Measurements from ENCODE around the gene MARS1. TPM values are rescaled to one million over a fixed set of nuclear protein-coding genes. Genes with fewer than 3 reads are reported as not detected.
A peak's percentile ranks its signal among the peaks of the same experiment; 100 is the strongest.

Gene MARS1
- total and polyA plus RNA-seq, 2 donors = 55.1 to 59.9 TPM

GRCh38 chr12:57535764-57536596 is 48.1 kb downstream of the MARS1 start:
- H3K4me1 ChIP-seq (ENCODE audit: insufficient read depth) = no peaks in the 10 kb centered on the region
- H3K4me3 ChIP-seq (ENCODE audit: low read depth, low read length) = no peak overlapping the region
- no peak overlapping the region for H3K27ac ChIP-seq (ENCODE audit: low read depth)
- WGBS = 75% methylated on average over 6 of the region's 6 CpGs
- peaks cover 3% of the 10 kb centered on the region for H3K36me3 ChIP-seq (ENCODE audit: insufficient read depth)
- no peak for DNase-seq (ENCODE audit: extremely low spot score)

GRCh38 chr12:57536597-57536942 is 48.7 kb downstream of the MARS1 start:
- DNase-seq (ENCODE audit: extremely low spot score) = no peak
- WGBS = 92% methylated on average over 1 of the region's 1 CpG
- Histone ChIP-seq H3K4me3 (ENCODE audit: low read depth, low read length) (no peak overlapping the region), H3K36me3 (ENCODE audit: insufficient read depth) (peaks cover 3% of the 10 kb centered on the region), H3K4me1 (ENCODE audit: insufficient read depth) (no peaks in the 10 kb centered on the region), H3K27ac (ENCODE audit: low read depth) (no peak overlapping the region)

- Histone ChIP-seq H3K36me3 (ENCODE audit: insufficient read depth) (peaks cover 1% of the 10 kb centered on the region), H3K4me1 (ENCODE audit: insufficient read depth) (no peaks in the 10 kb centered on the region), H3K27ac (ENCODE audit: low read depth) (no peak overlapping the region), H3K4me3 (ENCODE audit: low read depth, low read length) (no peak overlapping the region)
- 85% methylated on average over 5 of the region's 5 CpGs for WGBS
- DNase-seq (ENCODE audit: extremely low spot score) = no peak
Observed at GRCh38 chr12:57539134-57539768, 51.4 kb downstream of the MARS1 start.

- Histone ChIP-seq H3K27ac (ENCODE audit: low read depth) (no peak overlapping the region), H3K36me3 (ENCODE audit: insufficient read depth) (no peaks in the 10 kb centered on the region), H3K4me1 (ENCODE audit: insufficient read depth) (no peaks in the 10 kb centered on the region), H3K4me3 (ENCODE audit: low read depth, low read length) (no peak overlapping the region)
- 61% methylated on average over 2 of the region's 2 CpGs for WGBS
- DNase-seq (ENCODE audit: extremely low spot score) = no peak
Observed at GRCh38 chr12:57541001-57541400, 53.1 kb downstream of the MARS1 start.

- WGBS = 85% methylated on average over 2 of the region's 2 CpGs
- H3K4me1 ChIP-seq (ENCODE audit: insufficient read depth) = no peaks in the 10 kb centered on the region
- no peak overlapping the region for H3K27ac ChIP-seq (ENCODE audit: low read depth)
- DNase-seq (ENCODE audit: extremely low spot score) = no peak
- H3K36me3 ChIP-seq (ENCODE audit: insufficient read depth) = no peaks in the 10 kb centered on the region
- H3K4me3 ChIP-seq (ENCODE audit: low read depth, low read length) = no peak overlapping the region
Observed at GRCh38 chr12:57541717-57542116, 53.8 kb downstream of the MARS1 start.

GRCh38 chr12:57543581-57543980 is 55.7 kb downstream of the MARS1 start:
- Histone ChIP-seq H3K4me3 (ENCODE audit: low read depth, low read length) (no peak overlapping the region), H3K4me1 (ENCODE audit: insufficient read depth) (no peaks in the 10 kb centered on the region), H3K27ac (ENCODE audit: low read depth) (no peak overlapping the region), H3K36me3 (ENCODE audit: insufficient read depth) (no peaks in the 10 kb centered on the region)
- 90% methylated on average over 2 of the region's 2 CpGs for WGBS
- DNase-seq (ENCODE audit: extremely low spot score) = no peak

- no peak for DNase-seq (ENCODE audit: extremely low spot score)
- 63% methylated on average over 15 of the region's 15 CpGs for WGBS
- no peaks in the 10 kb centered on the region for H3K36me3 ChIP-seq (ENCODE audit: insufficient read depth)
- H3K4me3 ChIP-seq (ENCODE audit: low read depth, low read length) = peak overlapping the region; percentile 85
- no peak overlapping the region for H3K27ac ChIP-seq (ENCODE audit: low read depth)
- no peaks in the 10 kb centered on the region for H3K4me1 ChIP-seq (ENCODE audit: insufficient read depth)
Observed at GRCh38 chr12:57545809-57546437, 58.1 kb downstream of the MARS1 start.

- peak within 1 kb of the TSS; percentile 85 for H3K4me3 ChIP-seq (ENCODE audit: low read depth, low read length)
- H3K36me3 ChIP-seq (ENCODE audit: insufficient read depth) = no peaks in the 10 kb centered on the region
- H3K4me1 ChIP-seq (ENCODE audit: insufficient read depth) = no peaks in the 10 kb centered on the region
- peak within 1 kb of the TSS; percentile 85 for H3K27ac ChIP-seq (ENCODE audit: low read depth)
- peak; percentile 96 for DNase-seq (ENCODE audit: extremely low spot score)
- WGBS = under 1% methylated on average over 56 of the region's 56 CpGs
Observed at GRCh38 chr12:57546438-57547287, 58.8 kb downstream of the MARS1 start, which contains the start of gene DCTN2. Gene DCTN2, minus strand, starts transcription at chr12:57547192. Its CDS starts 129 bp downstream, at chr12:57547063.

GRCh38 chr12:57547288-57548012 is 59.6 kb downstream of the MARS1 start:
- WGBS = 22% methylated on average over 9 of the region's 9 CpGs
- Histone ChIP-seq H3K4me3 (ENCODE audit: low read depth, low read length) (peak overlapping the region; percentile 85), H3K36me3 (ENCODE audit: insufficient read depth) (no peaks in the 10 kb centered on the region), H3K4me1 (ENCODE audit: insufficient read depth) (no peaks in the 10 kb centered on the region), H3K27ac (ENCODE audit: low read depth) (no peak overlapping the region)
- DNase-seq (ENCODE audit: extremely low spot score) = no peak

GRCh38 chr12:57548013-57548315 is 60.1 kb downstream of the MARS1 start:
- no peaks in the 10 kb centered on the region for H3K4me1 ChIP-seq (ENCODE audit: insufficient read depth)

GRCh38 chr12:57548488-57548887 is 60.6 kb downstream of the MARS1 start:
- H3K27ac ChIP-seq (ENCODE audit: low read depth) = no peak overlapping the region
- DNase-seq (ENCODE audit: extremely low spot score) = no peak
- no peak overlapping the region for H3K4me3 ChIP-seq (ENCODE audit: low read depth, low read length)
- no peaks in the 10 kb centered on the region for H3K4me1 ChIP-seq (ENCODE audit: insufficient read depth)
- H3K36me3 ChIP-seq (ENCODE audit: insufficient read depth) = no peaks in the 10 kb centered on the region
- WGBS = 43% methylated on average over 2 of the region's 2 CpGs

More at GRCh38 chr12:57548013-57548315, 60.1 kb downstream of the MARS1 start:
- WGBS = 93% methylated on average over 2 of the region's 2 CpGs
- H3K27ac ChIP-seq (ENCODE audit: low read depth) = no peak overlapping the region
- no peaks in the 10 kb centered on the region for H3K36me3 ChIP-seq (ENCODE audit: insufficient read depth)
- no peak overlapping the region for H3K4me3 ChIP-seq (ENCODE audit: low read depth, low read length)
- no peak for DNase-seq (ENCODE audit: extremely low spot score)

- WGBS = 28% methylated on average over 13 of the region's 13 CpGs
- Histone ChIP-seq H3K36me3 (ENCODE audit: insufficient read depth) (no peaks in the 10 kb centered on the region), H3K27ac (ENCODE audit: low read depth) (no peak overlapping the region), H3K4me3 (ENCODE audit: low read depth, low read length) (peak overlapping the region; percentile 50), H3K4me1 (ENCODE audit: insufficient read depth) (no peaks in the 10 kb centered on the region)
- DNase-seq (ENCODE audit: extremely low spot score) = no peak
Observed at GRCh38 chr12:57549203-57549908, 61.5 kb downstream of the MARS1 start.
